HT1080 (cell line): ENCODE measurements around the gene PTGES2. TPM values are rescaled to one million over a fixed set of nuclear protein-coding genes. Genes with fewer than 3 reads are reported as not detected.
"Not testable (repeated sequence)": the region's sequence is repeated elsewhere in the genome, so short reads cannot be mapped to it uniquely, and the experiment has no call there.

Experiments used
- DNase-seq: peaks from one replicate; pipeline ENCODE4 v3.0.0-alpha.2; 2015; ENCODE audit warnings: low read depth
- total RNA-seq: library from RNA; depleted of rRNA; stranded (reverse); fragments of >200 nt; shearing (Covaris generic); gene quantifications from 2 replicates; pipeline ENCODE4 v1.2.3, GENCODE V29; 2014

PTGES2 gene
- total RNA-seq, 1 experiment from 2014 or later, result 203 TPM

GRCh38 chr9:128138001-128138400 is 10.5 kb upstream of the PTGES2 start:
- no peak for DNase-seq

DNA sequence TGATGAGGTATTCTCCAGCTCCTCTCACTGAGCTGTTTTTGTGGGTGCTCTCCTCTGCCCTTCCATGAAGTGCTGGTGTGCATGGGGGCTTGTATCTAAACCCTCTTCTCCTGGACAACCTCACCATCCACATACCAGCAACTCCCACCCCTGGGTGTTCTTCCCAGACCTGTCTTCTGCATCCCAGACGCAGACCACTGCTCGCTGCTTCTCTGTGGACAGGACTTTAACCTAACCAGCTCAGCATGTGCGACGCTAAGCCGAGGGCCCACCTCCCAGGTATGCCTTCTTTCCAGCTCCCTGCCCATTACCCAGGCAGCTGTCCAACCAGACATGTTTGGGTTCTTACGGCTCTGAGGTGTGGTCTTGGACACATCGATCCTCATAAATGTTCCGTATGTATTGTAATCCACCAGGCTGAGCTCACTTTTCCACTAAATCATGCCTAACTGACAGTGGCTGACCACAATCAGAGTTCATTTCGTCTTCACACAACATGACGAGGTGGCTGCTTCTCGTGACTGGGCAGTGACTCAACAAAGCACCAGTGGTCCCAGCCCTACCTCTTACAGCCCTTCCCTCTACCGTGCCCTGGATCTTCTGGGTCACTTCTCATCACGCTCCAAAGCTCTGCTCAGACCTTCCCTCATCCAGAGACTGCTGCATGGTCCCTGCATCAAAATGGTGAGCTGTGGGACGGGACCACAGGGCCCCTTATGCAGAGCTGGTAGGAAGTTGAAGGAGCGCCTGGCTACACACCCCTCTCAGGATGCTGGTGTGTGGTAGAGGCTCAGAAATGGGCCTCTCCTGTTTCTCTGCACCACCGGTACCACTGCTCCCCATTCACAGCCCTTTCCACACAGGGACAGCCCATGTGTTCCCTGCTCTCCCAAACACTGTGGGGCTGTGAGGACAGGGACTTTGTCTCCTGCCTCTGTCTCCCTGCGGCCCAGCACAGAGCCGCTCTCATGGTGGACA is 9.6 kb upstream of the PTGES2 start:
- peak; percentile 84 for DNase-seq

- not testable (repeated sequence) for DNase-seq
Measured at GRCh38 chr9:128135561-128135960, 8.0 kb upstream of the PTGES2 start.

GRCh38 chr9:128132139-128132538 is 4.6 kb upstream of the PTGES2 start:
- not testable (repeated sequence) for DNase-seq

GRCh38 chr9:128131346-128131745 is 3.8 kb upstream of the PTGES2 start:
- DNase-seq, result not testable (repeated sequence)

DNA sequence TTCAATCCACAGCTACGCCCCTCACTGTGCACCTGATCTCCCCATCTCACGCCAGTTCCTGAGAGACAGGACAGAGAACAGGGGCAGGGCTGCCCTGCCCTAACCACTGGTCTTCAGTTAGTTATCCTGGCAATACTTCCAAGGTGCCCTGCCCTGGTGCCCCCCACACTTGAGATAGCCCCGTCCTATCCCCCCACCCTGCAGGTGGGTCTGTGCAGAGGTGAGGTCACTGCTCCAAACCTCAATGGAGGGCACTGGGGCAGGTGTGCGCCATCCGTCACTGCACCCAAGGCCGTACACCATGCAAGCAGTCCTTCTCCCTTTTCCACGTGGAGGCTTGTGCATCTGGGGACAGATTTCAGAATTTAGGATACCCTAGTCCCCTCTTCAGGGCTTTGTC is 3.1 kb upstream of the PTGES2 start:
- DNase-seq, result not testable (repeated sequence)

- DNase-seq, result not testable (repeated sequence)
Measured at GRCh38 chr9:128129976-128130590, 2.6 kb upstream of the PTGES2 start.

DNA sequence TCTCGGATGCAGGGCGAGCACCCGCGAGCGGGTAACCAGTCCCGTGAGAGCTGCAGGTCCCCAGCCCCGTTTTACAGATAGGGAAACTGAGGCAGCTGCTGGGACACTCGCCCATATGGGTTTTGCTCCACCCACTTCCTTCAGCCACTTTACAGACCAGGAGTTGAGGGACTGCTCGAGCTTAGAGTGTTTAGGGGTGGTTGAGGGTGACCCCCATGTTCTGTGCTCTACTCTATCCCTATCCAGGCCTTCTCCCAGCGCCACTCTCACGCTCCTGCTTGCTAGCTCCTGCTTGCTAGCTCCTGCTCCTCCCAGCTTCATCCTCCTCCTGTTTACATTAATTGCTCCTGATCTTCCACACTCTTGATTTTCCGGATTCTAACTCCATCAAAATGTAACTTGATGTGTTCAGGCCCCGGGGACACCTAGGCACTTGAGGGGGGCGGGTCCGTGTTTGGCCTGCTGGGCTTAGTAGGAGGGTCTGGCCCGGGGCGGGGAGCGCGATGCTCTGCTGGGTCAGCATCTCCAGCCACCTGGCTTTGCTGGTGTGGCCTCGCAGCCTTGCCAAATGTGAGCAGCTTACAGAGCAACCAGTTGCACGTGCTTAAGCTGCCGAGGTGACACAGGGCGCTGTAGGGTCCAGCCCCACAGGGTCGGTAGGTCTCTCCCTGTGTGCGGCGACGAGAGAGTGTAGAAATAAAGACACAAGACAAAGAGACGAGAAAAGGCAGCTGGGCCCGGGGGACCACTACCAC is 1.5 kb upstream of the PTGES2 start:
- no peak for DNase-seq

DNA sequence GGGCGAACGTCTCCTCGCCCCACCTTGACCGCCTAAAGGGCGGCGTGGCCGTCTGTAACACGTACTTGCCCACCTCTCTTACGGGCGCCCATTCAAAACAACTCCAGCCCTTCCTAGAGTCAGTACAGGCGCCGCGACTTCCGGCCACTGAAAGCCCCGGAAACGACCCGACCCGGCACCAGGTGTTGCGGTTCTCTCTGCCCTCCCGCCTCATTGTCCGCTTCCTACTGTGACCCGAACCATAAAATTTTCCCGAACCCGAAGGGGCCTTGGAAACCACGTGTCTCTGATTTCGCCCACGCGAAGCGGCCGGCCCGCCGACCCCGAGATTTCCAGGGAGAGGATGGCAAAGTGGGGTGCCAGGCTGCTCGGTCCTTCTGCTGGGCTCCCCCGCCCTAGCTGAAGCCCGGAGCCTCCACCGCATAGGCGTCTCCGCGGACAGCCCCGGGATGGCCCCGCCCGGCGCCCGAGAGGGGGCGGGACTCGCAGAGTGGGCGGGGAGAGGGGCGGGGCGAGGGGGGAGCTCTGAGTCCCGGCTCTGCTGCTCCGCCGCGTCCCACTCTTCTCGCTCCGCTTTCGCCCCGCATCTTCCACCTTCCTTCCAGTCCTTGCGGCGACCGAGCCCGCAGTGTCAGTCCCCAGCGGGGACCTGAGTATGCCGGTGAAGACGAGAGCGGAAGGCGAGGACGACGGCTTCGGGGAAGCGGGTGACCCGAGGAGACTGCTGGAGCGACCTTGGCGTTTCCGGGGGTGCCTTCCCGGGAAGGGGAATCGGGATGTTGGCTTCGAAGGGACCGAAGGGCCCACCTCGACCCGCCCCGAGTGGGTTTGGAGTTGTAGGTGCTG is 684 bp upstream of the PTGES2 start:
- DNase-seq, result peak; percentile 85

DNA sequence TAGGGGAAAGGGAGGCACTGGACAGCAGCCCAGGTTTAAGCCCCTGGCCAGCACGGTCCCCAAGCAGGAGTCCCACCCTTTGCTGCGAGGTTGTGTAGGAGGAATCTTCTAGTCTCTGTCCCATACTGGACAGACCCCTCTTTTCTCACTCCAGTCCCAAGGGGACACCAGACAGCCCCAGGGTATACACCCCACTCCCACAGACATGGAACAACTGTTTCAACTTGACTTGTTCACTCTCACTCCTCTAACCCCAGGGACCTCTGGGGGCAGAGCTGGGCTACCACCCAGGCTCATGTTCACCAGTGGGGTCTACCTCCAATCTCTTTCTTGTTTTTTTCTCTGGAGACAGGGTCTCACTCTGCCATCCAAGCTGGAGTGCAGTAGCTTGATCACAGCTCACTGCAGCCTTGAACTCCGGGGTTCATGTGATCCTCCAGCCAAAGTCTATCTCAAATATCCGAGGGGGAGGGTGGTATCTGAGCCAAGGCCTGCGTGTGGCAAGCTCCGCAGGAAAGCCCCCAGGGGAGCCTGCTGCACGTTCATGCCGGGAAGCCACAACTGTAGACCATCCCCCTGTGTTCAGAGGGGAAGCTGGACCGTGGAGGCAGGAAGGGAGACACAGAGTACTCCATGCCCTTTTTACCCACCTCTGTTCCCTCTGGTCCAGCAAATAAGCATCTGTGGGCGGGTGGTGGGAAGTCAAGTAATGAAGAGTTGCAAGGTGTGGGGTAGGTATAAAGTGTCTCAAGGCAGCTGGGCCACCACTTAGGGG is 1.8 kb downstream of the PTGES2 start:
- no peak for DNase-seq

DNA sequence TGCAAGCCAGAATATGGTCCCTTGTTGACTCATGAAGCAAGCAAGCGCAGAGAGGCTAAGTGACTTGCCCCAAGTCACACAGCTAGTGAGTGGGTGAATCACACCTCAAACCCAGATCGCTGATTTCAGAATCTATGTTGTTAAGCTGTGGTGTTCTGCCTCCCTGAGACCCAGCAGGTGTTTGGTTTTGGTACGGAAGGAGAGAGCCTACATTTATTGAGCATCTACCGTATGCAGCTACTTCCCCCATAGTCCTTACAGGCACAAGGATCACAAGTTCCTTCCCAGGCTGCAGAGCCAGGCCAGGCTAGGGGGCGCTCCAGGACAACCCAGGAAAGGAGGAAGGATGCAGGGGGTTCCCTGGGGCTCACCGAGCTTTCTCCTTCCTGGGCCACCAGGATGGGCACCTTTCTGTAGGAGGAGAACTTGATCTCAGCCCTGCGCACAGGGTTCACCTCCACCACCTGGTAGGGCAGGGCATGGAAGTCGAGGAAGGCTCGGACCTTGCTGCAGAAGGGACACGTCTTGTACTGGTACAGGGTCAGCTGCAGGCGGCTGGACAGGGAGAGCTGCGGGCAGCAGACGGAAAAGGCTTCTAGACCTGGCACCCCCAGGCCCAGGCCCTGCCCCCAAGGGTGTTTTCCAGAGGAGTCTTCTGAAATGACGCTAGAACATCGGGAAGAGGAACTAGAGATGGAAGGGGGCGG is 2.5 kb downstream of the PTGES2 start:
- peak; percentile 55 for DNase-seq

GRCh38 chr9:128124451-128124850 is 3.1 kb downstream of the PTGES2 start:
- DNase-seq, result no peak

- no peak for DNase-seq
Measured at GRCh38 chr9:128123451-128124080, 4.0 kb downstream of the PTGES2 start.

- DNase-seq, result no peak
Measured at GRCh38 chr9:128122809-128123175, 4.7 kb downstream of the PTGES2 start.

DNA sequence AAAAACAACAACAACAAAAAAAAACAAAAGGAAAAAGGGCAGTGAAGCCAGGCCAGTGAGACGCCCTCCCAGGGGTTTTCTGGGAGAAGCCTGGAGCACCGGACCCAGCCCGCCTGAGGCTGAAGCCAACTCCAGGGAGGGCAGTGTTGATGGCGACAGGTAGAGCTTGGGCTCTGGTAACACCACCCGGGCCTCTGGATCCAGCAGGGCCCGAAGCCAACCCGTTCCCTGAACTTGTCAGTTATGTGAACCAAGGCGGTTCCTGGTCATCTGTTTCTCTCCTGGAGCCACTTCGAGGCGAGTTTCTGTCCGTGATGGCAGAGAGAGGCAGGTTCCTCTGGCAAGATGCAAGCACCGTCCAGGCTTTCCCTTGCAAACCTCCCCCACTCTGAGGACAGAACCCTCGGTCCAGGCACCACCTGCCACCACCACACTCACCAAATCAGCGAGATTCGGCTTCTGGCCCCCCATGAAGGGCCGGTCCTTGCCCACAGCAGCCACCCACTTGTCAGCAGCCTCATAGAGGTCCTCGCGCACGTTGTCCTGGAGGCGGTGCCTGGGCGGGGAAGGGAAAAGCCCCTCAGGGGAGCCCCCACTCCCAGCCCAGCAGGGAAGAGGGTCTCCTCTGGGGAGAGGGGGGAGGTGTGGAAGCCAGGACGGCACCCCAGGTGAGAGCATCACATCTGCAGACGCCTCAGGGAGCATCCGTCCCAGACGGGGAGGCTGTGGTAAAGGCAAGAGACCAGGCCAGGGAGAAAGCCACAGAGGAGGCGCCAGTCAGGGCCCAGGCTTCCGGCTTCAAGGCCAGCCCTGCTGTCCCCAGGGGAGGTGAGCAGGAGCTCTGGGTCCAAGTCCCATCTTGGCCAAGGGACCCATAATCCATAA is 5.4 kb downstream of the PTGES2 start:
- no peak for DNase-seq

GRCh38 chr9:128121466-128121810 is 6.1 kb downstream of the PTGES2 start:
- no peak for DNase-seq

GRCh38 chr9:128120741-128121465 is 6.6 kb downstream of the PTGES2 start:
- DNase-seq, result no peak
